ENCODE results near the gene DGKD.
A peak's percentile ranks its signal among the peaks of the same experiment; 100 is the strongest.

The DGKD gene

GRCh38 chr2:233418761-233419546, 64.7 kb downstream of the DGKD start:
- Histone ChIP-seq H3K9ac (ENCODE audit: low read length) (peak overlapping the region; percentile 30), H3K4me2 (ENCODE audit: low read depth, low read length, poor library complexity, severe bottlenecking) (peak overlapping the region; percentile 68), H3K27ac (ENCODE audit: low read depth, low read length) (peak overlapping the region; percentile 71), H3F3A (ENCODE audit: insufficient read depth) (peaks cover 31% of the 10 kb centered on the region), H3K4me3 (ENCODE audit: insufficient read depth, low read length, poor library complexity, severe bottlenecking) (peak overlapping the region; percentile 28), H3K36me3 (ENCODE audit: low read length) (no peaks in the 10 kb centered on the region), H3K27me3 (ENCODE audit: low read length) (no peaks in the 10 kb centered on the region), H3K9me2 (replicated peaks; ENCODE audit: insufficient read depth, low read length) (no peaks in the 10 kb centered on the region), H3K79me2 (ENCODE audit: insufficient read depth, low read length) (no peaks in the 10 kb centered on the region; the same call in 1 of the 2 replicates), H2AFZ (ENCODE audit: low read depth, low read length, severe bottlenecking) (no peak overlapping the region), H3K9me3 (ENCODE audit: insufficient read depth, low read length) (no peaks in the 10 kb centered on the region), H4K20me1 (ENCODE audit: low read depth, low read length) (no peaks in the 10 kb centered on the region)
- TF ChIP-seq CTCF (IDR thresholded peaks at IDR 0.05; ENCODE audit: insufficient read depth, low read length, poor library complexity, severe bottlenecking) = no peak
- TF ChIP-seq EZH2phosphoT487 (conservative IDR thresholded peaks at IDR 0.05; ENCODE audit: low read length) = no peak

- Histone ChIP-seq H3K79me2 (ENCODE audit: insufficient read depth, low read length) (no peaks in the 10 kb centered on the region; the same call in 1 of the 2 replicates), H4K20me1 (ENCODE audit: low read depth, low read length) (no peaks in the 10 kb centered on the region), H3K36me3 (ENCODE audit: low read length) (no peaks in the 10 kb centered on the region), H3K9me3 (ENCODE audit: insufficient read depth, low read length) (no peaks in the 10 kb centered on the region), H3F3A (ENCODE audit: insufficient read depth) (peaks cover 31% of the 10 kb centered on the region), H3K27me3 (ENCODE audit: low read length) (no peaks in the 10 kb centered on the region), H3K4me2 (ENCODE audit: low read depth, low read length, poor library complexity, severe bottlenecking) (peak overlapping the region; percentile 68), H2AFZ (ENCODE audit: low read depth, low read length, severe bottlenecking) (no peak overlapping the region), H3K9me2 (replicated peaks; ENCODE audit: insufficient read depth, low read length) (no peaks in the 10 kb centered on the region), H3K27ac (ENCODE audit: low read depth, low read length) (peak overlapping the region; percentile 71), H3K9ac (ENCODE audit: low read length) (peak overlapping the region; percentile 30), H3K4me3 (ENCODE audit: insufficient read depth, low read length, poor library complexity, severe bottlenecking) (peak overlapping the region; percentile 28)
- TF ChIP-seq EZH2phosphoT487 (conservative IDR thresholded peaks at IDR 0.05; ENCODE audit: low read length) (no peak), CTCF (IDR thresholded peaks at IDR 0.05; ENCODE audit: insufficient read depth, low read length, poor library complexity, severe bottlenecking) (no peak)
These were observed 65.5 kb downstream of the DGKD start for GRCh38 chr2:233419602-233420391.

- Histone ChIP-seq H3K9me3 (ENCODE audit: insufficient read depth, low read length) (no peaks in the 10 kb centered on the region), H2AFZ (ENCODE audit: low read depth, low read length, severe bottlenecking) (no peak overlapping the region), H3K27me3 (ENCODE audit: low read length) (no peaks in the 10 kb centered on the region), H3K9me2 (replicated peaks; ENCODE audit: insufficient read depth, low read length) (no peaks in the 10 kb centered on the region), H3K36me3 (ENCODE audit: low read length) (no peaks in the 10 kb centered on the region), H3K4me2 (ENCODE audit: low read depth, low read length, poor library complexity, severe bottlenecking) (peak overlapping the region; percentile 68), H3K9ac (ENCODE audit: low read length) (0 out of 2 replicates have a peak overlapping the region, but pooled peaks have one; percentile 1), H3K79me2 (ENCODE audit: insufficient read depth, low read length) (no peaks in the 10 kb centered on the region; the same call in 1 of the 2 replicates), H3K27ac (ENCODE audit: low read depth, low read length) (peak overlapping the region; percentile 39), H3K4me3 (ENCODE audit: insufficient read depth, low read length, poor library complexity, severe bottlenecking) (no peak overlapping the region), H3F3A (ENCODE audit: insufficient read depth) (peaks cover 31% of the 10 kb centered on the region), H4K20me1 (ENCODE audit: low read depth, low read length) (no peaks in the 10 kb centered on the region)
- TF ChIP-seq EZH2phosphoT487 (conservative IDR thresholded peaks at IDR 0.05; ENCODE audit: low read length) = no peak
- TF ChIP-seq CTCF (IDR thresholded peaks at IDR 0.05; ENCODE audit: insufficient read depth, low read length, poor library complexity, severe bottlenecking) = no peak
These were observed 67.0 kb downstream of the DGKD start for GRCh38 chr2:233421091-233421816.
